Measurements from ENCODE around the gene PRDM16.

PRDM16 gene

DNA sequence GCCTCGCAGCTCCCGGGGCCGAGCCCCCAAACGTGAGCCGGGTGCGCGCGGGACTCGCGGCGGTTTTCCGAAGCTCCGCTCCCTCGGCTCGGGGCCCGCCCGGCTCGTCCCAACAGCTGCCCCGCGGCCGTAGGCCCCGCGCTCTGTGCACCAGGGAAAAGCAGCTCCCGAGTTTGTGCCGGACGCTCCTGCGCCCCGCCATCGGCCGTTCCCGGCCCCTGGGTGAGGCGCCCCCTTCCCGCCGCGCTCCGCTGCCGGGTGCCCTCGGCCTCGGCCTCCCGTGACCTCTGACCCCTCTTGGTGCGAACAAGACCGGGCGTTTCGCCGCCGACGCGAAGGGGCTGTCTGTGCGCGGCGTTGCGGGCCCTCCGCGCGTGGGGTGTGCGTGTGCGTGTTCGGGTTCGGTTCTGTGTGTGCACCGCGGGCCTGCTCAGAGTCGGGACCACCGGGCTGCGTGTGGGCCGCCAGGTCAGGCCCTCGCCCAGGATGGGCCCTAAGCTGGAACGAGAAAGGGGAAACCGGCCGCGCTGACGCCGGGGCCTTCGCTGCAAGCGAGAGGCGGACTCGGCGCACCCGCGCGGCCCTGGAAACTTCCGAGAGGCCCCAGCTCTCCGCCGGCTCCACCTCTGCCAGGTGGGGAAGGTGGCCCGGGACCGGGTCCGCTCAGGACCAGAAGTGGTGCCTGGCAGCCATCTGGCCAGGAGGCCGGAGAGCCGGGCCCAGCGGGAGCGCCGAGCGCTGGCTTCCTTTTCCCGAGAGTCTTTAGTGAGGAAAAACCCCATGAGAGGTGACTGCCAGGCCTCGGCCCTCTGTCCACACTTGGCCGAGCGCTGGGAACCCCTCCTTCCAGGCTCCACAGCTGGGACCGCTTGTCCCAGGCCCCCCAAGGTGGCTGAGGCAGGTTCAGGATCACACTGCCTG, 1.9 kb downstream of the PRDM16 start:
- no peak for DNase-seq

GRCh38 chr1:3071565-3072390, 2.8 kb downstream of the PRDM16 start:
- no peak for DNase-seq

- DNase-seq, result no peak
Measured at GRCh38 chr1:3072391-3073185, 3.6 kb downstream of the PRDM16 start.

DNA sequence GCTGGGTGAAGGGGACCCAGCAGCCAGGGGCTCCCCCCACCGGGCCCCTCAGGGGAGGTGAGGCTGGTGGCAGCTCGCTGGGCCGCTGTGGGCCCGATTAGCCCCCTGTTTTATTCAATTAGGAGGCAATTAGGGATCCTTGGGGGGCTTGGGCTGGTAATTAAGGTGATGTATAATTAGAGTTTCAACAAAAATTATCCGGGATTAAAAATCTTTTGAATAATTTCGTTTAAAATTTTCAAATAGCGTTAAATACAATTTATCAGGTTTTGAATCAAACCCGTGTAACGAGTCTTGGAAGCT, 4.1 kb downstream of the PRDM16 start:
- no peak for DNase-seq

- no peak for DNase-seq
Measured at GRCh38 chr1:3073489-3074296, 4.7 kb downstream of the PRDM16 start.

GRCh38 chr1:3074297-3074741, 5.3 kb downstream of the PRDM16 start:
- no peak for DNase-seq

DNA sequence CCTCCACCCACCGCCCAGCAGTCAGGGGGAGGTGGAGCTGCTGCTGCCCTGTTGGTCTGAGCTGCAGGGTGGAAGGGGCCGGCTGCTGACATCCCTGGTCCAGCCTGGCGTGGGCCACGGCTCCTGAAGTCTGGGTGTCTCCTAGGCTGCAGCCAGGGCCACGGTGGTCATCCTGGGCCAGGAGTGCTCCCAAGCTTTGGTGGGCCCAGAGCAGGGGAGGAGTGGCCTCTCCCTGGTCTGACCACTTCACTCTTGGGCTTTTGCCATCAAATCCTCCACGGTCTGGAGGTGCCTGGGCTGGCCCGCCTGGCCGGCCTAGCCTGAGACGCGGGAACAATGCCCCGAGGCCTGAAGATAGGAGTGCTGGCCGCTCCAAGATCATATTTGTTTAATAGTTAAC, 5.8 kb downstream of the PRDM16 start:
- DNase-seq, result no peak

- no peak for DNase-seq
Measured at GRCh38 chr1:3075666-3076362, 6.8 kb downstream of the PRDM16 start.

- no peak for DNase-seq
Measured at GRCh38 chr1:3076363-3076740, 7.3 kb downstream of the PRDM16 start.

DNA sequence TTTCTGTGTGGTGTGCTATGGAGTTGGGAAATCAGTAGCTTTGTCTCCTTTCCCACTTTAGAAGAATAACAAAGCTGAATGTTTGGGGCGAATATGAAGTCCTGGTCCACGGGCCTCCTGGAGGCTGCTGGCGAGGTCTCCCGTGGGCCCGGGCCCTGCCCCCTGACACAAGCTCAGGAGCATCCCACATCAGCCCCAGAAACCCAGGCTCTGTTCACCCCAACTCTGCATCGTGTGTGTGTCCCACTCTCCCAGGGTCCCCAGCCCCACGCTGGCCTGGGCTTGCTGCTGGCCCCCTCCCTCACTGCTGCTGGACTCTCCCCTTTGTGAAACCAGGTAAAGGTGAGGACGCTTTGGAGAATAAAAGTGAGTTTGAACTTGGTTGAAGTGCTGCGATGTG, 8.1 kb downstream of the PRDM16 start:
- DNase-seq, result no peak

DNA sequence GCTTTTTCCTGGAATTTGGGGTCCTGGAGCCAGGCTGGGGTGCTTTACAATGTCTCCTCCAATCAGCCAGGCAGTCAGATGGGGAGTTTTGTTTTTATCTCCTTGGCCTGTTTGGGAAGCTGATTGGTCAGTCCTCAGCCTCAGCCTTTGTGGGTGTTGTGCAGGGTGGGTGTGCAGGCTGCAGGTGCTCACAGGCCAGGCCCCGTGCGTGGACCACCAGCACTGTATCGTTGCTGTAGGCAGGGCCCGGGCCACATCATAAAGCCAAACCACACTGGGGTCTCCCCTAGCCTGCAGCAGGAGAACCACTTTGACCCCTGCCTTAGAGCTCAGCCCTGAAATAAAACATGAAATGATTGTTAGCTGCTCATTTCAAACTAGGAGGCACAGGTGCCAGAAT, 8.6 kb downstream of the PRDM16 start:
- DNase-seq, result no peak

GRCh38 chr1:3078430-3078861, 9.4 kb downstream of the PRDM16 start:
- no peak for DNase-seq

DNA sequence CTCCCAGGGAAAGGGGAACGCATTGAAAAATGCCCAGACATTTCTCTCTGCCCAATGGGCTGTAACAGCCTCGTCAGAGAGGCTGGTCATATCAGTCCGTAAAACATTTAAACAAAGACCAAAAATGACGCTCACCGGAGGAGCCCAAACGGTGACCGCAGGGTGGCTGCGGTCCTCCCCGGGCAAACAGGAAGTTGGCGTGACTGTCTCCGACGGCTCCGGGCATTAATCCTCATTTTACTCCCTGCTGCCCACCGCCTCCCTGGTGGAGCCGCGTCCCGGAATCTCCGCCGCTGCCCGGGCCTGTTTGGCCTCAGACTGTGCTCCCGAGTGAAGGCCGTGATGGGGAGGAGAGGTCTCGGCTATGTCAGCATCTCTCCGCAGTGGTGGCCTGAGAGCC, 9.9 kb downstream of the PRDM16 start:
- DNase-seq, result no peak

- no peak for DNase-seq
Measured at GRCh38 chr1:3079381-3080052, 10.5 kb downstream of the PRDM16 start.

DNA sequence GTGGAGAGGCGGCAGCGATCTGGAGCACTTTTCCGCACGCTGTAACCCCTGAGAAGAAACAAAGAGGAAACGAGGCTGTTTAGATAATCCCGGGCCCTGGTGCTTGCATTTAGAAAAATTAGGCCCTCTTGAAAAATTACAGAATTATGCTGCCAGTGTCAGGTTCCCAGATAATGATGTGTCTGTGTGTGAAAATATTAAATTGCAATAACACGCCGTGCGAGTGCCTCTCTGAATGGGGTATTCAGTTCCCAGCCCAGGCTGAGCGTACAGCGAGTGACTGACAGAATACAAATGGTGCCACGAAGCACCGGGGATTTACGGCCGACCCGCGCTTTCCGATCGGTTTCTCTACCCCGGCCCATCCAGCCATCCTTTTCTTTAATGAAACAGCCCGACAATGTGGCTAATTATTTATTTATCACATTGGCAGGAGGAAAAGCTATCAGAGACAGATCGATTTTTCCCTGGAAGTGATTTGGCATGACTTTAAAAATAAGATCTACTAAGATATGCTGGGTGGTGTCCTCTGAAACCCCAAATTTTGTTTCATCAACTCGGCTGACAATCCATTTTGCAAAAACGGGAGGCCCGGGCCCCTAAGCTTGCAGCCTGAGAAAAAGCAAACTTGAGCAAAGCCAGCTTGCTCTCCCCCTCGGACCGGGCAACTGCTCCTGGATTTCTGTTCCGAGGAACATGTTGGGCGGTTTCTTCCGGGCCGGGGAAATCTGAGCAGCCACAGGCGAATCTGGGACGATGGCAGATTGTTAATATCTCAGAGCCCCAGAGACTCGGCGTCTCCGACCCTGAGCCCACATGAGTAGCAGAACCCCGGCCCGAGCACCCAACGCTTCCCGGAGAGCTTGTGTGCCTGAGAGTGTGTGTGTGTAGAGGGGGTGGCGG, 11.3 kb downstream of the PRDM16 start:
- DNase-seq, result no peak

DNA sequence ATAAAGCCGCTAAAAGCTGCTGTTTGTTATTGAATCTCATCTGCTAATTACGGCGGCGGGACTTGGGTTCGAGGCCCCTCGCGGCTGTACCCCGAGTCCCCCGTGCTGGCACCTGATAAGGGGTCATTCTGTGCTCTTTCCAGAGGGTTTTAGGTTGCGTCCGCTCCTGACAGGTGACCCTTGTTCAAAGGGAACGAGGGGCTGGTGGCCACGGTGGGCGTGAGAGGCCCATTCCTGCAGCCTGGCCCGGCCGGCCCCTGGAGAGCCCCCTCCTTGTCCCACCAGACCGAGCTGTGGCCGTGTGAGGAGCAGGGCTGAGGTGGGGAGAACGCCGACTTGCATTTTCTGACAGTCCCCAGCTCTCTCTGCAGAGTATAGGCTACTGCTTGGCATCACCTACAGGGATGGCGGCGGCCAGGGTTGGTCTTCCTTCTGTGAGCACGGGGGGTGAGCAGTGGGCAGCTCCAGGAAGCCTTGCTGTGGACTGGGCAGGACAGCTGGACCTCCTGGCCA, 12.2 kb downstream of the PRDM16 start:
- DNase-seq, result no peak

DNA sequence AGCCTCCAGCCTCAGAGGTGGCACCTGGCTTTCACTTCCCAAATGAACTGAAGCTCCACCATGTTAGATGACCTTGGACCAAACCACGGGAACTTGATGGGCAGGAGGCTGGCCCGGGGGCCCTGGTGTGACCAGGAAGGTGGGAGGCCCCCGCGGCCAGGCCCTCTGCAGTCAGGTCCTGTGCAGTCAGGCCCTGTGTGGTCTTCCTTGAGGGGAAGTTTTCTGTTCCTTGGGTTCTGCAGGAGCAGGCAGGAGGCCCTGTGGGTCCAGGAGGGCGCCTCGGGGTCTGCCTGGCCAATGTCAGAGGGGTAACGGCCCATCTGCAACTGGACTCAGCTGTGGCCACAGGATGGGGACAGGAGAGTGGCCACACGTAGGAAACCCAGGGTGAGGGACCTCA, 13.0 kb downstream of the PRDM16 start:
- no peak for DNase-seq

GRCh38 chr1:3082571-3083516, 13.8 kb downstream of the PRDM16 start:
- no peak for DNase-seq

- no peak for DNase-seq
Measured at GRCh38 chr1:3084154-3084553, 15.2 kb downstream of the PRDM16 start.
